Smooth muscle cell (in vitro differentiated cells): Measurements from ENCODE around the gene TIMM29. TPM values are rescaled to one million over a fixed set of nuclear protein-coding genes. Genes with fewer than 3 reads are reported as not detected.
"Not testable (repeated sequence)": the region's sequence is repeated elsewhere in the genome, so short reads cannot be mapped to it uniquely, and the experiment has no call there.

Experiments
- DNase-seq: peaks from one replicate; lab custom pipeline; 2025; ENCODE audit not compliant: unreplicated experiment; lab: John Stamatoyannopoulos, UW
- H2AFZ ChIP-seq: fragments of 200-600 bp; sonication (generic); 2 replicates; pipeline ENCODE4 v1.6.0; 2016; ENCODE audit warnings: antibody characterized with exemption, low read depth, mild to moderate bottlenecking
- H3F3A ChIP-seq: fragments of 200-600 bp; sonication (generic); 2 replicates; pipeline ENCODE4 v1.6.0; 2017; ENCODE audit warnings: antibody characterized with exemption, low read depth
- H3K27ac ChIP-seq: fragments of 200-600 bp; sonication (generic); 2 replicates; pipeline ENCODE4 v1.5.1; 2016; ENCODE audit warnings: low read depth, mild to moderate bottlenecking
- H3K27me3 ChIP-seq: fragments of 200-600 bp; sonication (generic); 2 replicates; pipeline ENCODE4 v1.6.1; 2016; ENCODE audit warnings: low read depth, mild to moderate bottlenecking
- H3K36me3 ChIP-seq: fragments of 200-600 bp; sonication (generic); 2 replicates; pipeline ENCODE4 v1.5.1; 2016; ENCODE audit warnings: low read depth
- H3K4me1 ChIP-seq: fragments of 200-600 bp; sonication (generic); 2 replicates; pipeline ENCODE4 v1.5.1; 2016; ENCODE audit warnings: low read depth
- H3K4me2 ChIP-seq: fragments of 200-600 bp; sonication (generic); 2 replicates; pipeline ENCODE4 v1.6.0; 2016; ENCODE audit warnings: mild to moderate bottlenecking
- H3K4me3 ChIP-seq: fragments of 200-600 bp; sonication (generic); 2 replicates; pipeline ENCODE4 v1.5.1; 2016; ENCODE audit warnings: mild to moderate bottlenecking
- H3K79me2 ChIP-seq: fragments of 200-600 bp; sonication (generic); 2 replicates; pipeline ENCODE4 v1.6.0; 2016; ENCODE audit warnings: low read depth, mild to moderate bottlenecking
- H3K9ac ChIP-seq: fragments of 200-600 bp; sonication (generic); 2 replicates; pipeline ENCODE4 v1.6.0; 2016; ENCODE audit warnings: low read depth
- H3K9me3 ChIP-seq: fragments of 200-600 bp; sonication (generic); replicated peaks from 2 replicates; pipeline ENCODE4 v1.5.1; 2016; ENCODE audit warnings: low read depth
- H4K20me1 ChIP-seq: fragments of 200-600 bp; sonication (generic); 2 replicates; pipeline ENCODE4 v1.6.0; 2016; ENCODE audit warnings: low read depth
- WGBS: methylation state at CpG from one replicate; pipeline ENCODE4 v1.1.7; 2016; ENCODE audit warnings: low lambda C conversion rate; 5-methylcytosine and 5-hydroxymethylcytosine counted together
- polyA plus RNA-seq: library from polyadenylated mRNA; unstranded; fragments of >200 nt; fragmentation: Nextera tagmentation; extraction: Ambion mirVana; gene quantifications from 2 replicates; pipeline ENCODE4 v1.2.1, GENCODE V29; 2016
- total RNA-seq: library from RNA; depleted of rRNA; stranded (reverse); fragments of >200 nt; gene quantifications from 2 replicates; pipeline ENCODE4 v1.2.3, GENCODE V29; 2014
- TF ChIP-seq, protein P1 (sequence below): fragments of 200-600 bp; sonication (generic); IDR thresholded peaks from 2 replicates; pipeline ENCODE4 v1.5.1; 2017; ENCODE audit warnings: borderline replicate concordance, mild to moderate bottlenecking, antibody characterized with exemption; ENCODE audit not compliant: insufficient read depth, poor library complexity, severe bottlenecking

TIMM29 gene
- total and polyA plus RNA-seq, 2 experiments from 2014 or later = 14.9 to 16.8 TPM

DNA sequence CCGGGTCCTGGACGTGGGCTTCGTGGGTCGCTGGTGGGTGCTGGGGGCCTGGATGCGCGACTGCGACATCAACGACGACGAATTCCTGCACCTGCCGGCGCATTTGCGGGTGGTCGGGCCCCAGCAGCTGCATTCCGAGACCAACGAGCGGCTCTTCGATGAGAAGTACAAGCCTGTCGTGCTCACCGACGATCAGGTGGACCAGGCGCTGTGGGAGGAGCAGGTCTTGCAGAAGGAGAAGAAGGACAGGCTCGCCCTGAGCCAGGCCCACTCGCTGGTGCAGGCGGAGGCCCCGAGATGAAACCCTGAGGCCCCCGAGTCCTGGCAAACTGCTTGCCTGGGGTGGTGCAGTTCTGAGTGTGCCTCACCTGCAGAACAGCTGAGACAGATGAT, 787 bp downstream of the TIMM29 start:
- Histone ChIP-seq H3K4me3 (peak overlapping the region; percentile 95), H4K20me1 (peaks cover 31% of the 10 kb centered on the region), H3K36me3 (no peaks in the 10 kb centered on the region), H3K27me3 (no peaks in the 10 kb centered on the region), H3K27ac (peak overlapping the region; percentile 80), H3K9ac (peak overlapping the region; percentile 91), H3K4me2 (peak overlapping the region; percentile 99), H2AFZ (no peak overlapping the region), H3K79me2 (peaks cover 70% of the 10 kb centered on the region), H3K4me1 (peaks cover 16% of the 10 kb centered on the region), H3K9me3 (no peaks in the 10 kb centered on the region), H3F3A (no peaks in the 10 kb centered on the region)
- 15% methylated on average over 27 of the region's 27 CpGs for WGBS
- TF ChIP-seq, protein P1, sequence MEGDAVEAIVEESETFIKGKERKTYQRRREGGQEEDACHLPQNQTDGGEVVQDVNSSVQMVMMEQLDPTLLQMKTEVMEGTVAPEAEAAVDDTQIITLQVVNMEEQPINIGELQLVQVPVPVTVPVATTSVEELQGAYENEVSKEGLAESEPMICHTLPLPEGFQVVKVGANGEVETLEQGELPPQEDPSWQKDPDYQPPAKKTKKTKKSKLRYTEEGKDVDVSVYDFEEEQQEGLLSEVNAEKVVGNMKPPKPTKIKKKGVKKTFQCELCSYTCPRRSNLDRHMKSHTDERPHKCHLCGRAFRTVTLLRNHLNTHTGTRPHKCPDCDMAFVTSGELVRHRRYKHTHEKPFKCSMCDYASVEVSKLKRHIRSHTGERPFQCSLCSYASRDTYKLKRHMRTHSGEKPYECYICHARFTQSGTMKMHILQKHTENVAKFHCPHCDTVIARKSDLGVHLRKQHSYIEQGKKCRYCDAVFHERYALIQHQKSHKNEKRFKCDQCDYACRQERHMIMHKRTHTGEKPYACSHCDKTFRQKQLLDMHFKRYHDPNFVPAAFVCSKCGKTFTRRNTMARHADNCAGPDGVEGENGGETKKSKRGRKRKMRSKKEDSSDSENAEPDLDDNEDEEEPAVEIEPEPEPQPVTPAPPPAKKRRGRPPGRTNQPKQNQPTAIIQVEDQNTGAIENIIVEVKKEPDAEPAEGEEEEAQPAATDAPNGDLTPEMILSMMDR = no peak
- no peak for DNase-seq

DNA sequence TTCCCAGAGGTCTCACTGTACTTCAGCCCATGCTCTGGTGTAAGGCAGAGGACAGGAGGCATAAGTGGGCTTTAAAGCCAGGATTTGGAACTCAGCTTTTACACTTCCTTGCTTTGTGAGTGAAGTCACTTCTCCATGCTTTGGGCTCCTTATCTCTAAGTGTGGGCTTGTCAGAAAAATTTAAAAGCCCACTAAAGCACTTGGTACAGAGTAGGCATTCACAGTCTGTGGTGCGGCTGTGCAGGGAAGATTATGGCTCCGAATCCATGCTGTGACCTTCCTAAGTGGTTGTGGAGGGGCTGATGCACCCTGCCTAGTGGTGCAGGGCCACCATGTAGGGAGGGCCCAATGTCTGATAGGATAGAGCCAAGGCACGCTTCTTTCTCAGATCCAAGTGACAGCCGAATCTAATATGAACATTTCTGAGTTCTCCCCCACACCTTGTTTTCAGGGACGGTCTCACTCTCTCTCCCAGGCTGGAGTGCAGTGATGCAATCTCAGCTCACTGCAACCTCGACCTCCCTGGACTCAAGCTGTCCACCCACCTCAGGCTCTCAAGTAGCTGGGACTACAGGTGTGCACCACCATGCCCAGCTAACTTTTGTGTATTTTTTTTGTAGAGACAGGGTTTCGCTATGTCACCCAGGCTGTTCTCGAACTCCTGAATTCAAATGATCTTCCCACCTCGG, 6.9 kb downstream of the TIMM29 start:
- H3K9me3 ChIP-seq = no peaks in the 10 kb centered on the region
- no peak overlapping the region for H2AFZ ChIP-seq
- no peak overlapping the region for H3K9ac ChIP-seq
- DNase-seq = no peak
- H4K20me1 ChIP-seq = peaks cover 20% of the 10 kb centered on the region
- no peak overlapping the region for H3K4me2 ChIP-seq
- H3K36me3 ChIP-seq = no peaks in the 10 kb centered on the region
- 79% methylated on average over 9 of the region's 9 CpGs for WGBS
- H3F3A ChIP-seq = no peaks in the 10 kb centered on the region
- no peak overlapping the region for H3K4me3 ChIP-seq
- peaks cover 30% of the 10 kb centered on the region for H3K79me2 ChIP-seq
- TF ChIP-seq, protein P1 = no peak
- H3K4me1 ChIP-seq = no peaks in the 10 kb centered on the region
- no peak overlapping the region for H3K27ac ChIP-seq
- no peaks in the 10 kb centered on the region for H3K27me3 ChIP-seq

DNA sequence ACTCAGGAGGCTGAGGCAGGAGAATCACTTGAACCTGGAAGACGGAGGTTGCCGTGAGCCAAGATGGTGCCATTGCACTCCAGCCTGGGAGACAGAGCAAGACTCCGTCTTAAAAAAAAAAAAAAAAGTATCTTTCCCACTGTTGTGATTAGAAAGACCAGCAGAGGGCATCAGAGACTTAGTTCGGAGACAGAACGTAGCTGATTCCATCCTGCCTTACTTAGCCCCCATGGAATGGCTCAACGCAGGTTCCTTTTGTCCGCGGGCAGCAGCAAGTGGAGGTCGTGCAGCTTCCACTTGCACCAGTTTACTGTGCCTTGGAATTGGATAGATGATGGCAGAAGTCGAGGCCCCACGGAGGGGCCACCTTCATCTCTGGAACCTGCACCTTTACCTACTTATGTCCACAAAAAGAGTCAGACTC, 8.1 kb downstream of the TIMM29 start:
- DNase-seq = no peak
- Histone ChIP-seq H3K27me3 (no peaks in the 10 kb centered on the region), H4K20me1 (peaks cover 11% of the 10 kb centered on the region), H3K36me3 (no peaks in the 10 kb centered on the region), H3K9ac (no peak overlapping the region), H2AFZ (no peak overlapping the region), H3K27ac (no peak overlapping the region), H3K9me3 (no peaks in the 10 kb centered on the region), H3K4me3 (peak overlapping the region; percentile 22), H3F3A (no peaks in the 10 kb centered on the region), H3K4me1 (no peaks in the 10 kb centered on the region), H3K79me2 (peaks cover 20% of the 10 kb centered on the region), H3K4me2 (peak overlapping the region; percentile 76)
- TF ChIP-seq, protein P1 = peak; percentile 55
- 6% methylated on average over 11 of the region's 11 CpGs for WGBS

DNA sequence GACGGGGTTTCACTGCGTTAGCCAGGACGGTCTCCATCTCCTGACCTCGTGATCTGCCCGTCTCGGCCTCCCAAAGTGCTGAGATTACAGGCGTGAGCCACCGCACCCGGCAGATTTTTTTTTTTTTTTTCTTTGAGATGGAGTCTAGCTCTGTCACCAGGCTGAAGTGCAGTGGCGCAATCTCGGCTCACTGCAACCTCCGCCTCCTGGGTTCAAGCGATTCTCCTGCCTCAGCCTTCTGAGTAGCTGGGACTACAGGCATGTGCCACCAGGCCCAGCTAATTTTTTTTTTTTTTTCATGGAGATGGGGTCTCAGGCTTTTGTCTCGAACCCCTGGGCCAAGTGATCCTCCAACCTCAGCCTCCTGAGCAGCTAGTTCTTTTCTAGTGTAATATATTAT, 13.0 kb downstream of the TIMM29 start:
- 86% methylated on average over 12 of the region's 14 CpGs for WGBS
- H3K27me3 ChIP-seq, H3K9ac ChIP-seq, H4K20me1 ChIP-seq, H2AFZ ChIP-seq, H3K4me1 ChIP-seq, H3K27ac ChIP-seq, H3K9me3 ChIP-seq, H3K4me2 ChIP-seq, DNase-seq, H3K79me2 ChIP-seq, H3F3A ChIP-seq, H3K36me3 ChIP-seq, H3K4me3 ChIP-seq: not testable (repeated sequence)

DNA sequence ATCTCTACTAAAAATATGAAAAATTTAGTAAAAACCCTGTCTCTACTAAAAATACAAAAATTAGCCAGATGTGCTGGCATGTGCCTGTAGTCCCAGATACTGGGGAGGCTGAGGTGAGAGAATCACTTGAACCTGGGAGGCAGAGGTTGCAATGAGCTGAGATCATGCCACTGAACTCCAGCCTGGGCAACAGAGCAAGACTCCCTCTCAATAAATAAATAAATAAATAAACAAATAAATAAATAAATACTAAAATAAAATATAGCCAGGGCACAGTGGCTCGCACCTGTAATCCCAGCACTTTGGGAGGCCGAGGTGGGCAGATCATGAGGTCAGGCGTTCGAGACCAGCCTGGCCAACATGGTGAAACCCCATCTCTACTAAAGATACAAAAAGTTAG, 14.8 kb downstream of the TIMM29 start:
- not testable (repeated sequence) for H3K27me3 ChIP-seq, H3K4me3 ChIP-seq, H3K4me1 ChIP-seq, H3K4me2 ChIP-seq, H2AFZ ChIP-seq, H4K20me1 ChIP-seq, H3K36me3 ChIP-seq, H3F3A ChIP-seq, H3K27ac ChIP-seq, H3K9ac ChIP-seq, H3K9me3 ChIP-seq, DNase-seq, H3K79me2 ChIP-seq
- 77% methylated on average over 4 of the region's 4 CpGs for WGBS
